HL-60 (cell line): ENCODE measurements around the gene ARMC5.
"Not testable (repeated sequence)": the region's sequence is repeated elsewhere in the genome, so short reads cannot be mapped to it uniquely, and the experiment has no call there.

ENCODE experiments used
- DNase-seq, 2 experiments: peaks; one replicate each; pipeline ENCODE4 v3.0.0-alpha.2; 2010 to 2020; ENCODE audit warnings: low read depth in 1 of 2, low spot score in 1 of 2
- H3K27ac ChIP-seq: fragments of 250-450 bp; sonication (Bioruptor Pico); replicated peaks from 2 replicates; pipeline ENCODE4 v1.5.1; 2020; ENCODE audit warnings: mild to moderate bottlenecking, moderate library complexity
- H3K27me3 ChIP-seq: fragments of 250-450 bp; sonication (Bioruptor Pico); 2 replicates; pipeline ENCODE4 v1.5.1; 2021; ENCODE audit warnings: mild to moderate bottlenecking, moderate library complexity; ENCODE audit not compliant: insufficient read depth, poor library complexity, severe bottlenecking
- H3K4me3 ChIP-seq: replicated peaks from 2 replicates; pipeline ENCODE4 v1.5.1; 2011; ENCODE audit warnings: mild to moderate bottlenecking, control low read depth, low read length; ENCODE audit not compliant: insufficient read depth
- CTCF ChIP-seq: IDR thresholded peaks from one replicate; pipeline ENCODE4 v1.5.1; 2011; ENCODE audit warnings: low read length, control low read depth, inconsistent platforms; ENCODE audit not compliant: insufficient read depth
- GABPA ChIP-seq: IDR thresholded peaks from 2 replicates; pipeline ENCODE4 v1.6.1; 2012; ENCODE audit warnings: low read depth
- POLR2AphosphoS5 ChIP-seq: IDR thresholded peaks from 2 replicates; pipeline ENCODE4 v1.6.1; 2012; ENCODE audit warnings: low read depth
- SPI1 ChIP-seq: IDR thresholded peaks from 2 replicates; pipeline ENCODE4 v1.6.1; 2012; ENCODE audit warnings: low read depth, mild to moderate bottlenecking, borderline replicate concordance
- TF ChIP-seq, protein P1 (sequence below): IDR thresholded peaks from 2 replicates; pipeline ENCODE4 v1.6.1; 2012; ENCODE audit warnings: low read depth; ENCODE audit not compliant: insufficient replicate concordance

Gene ARMC5

GRCh38 chr16:31435341-31436220, 23.7 kb upstream of the ARMC5 start:
- TF ChIP-seq GABPA, result no peak
- TF ChIP-seq CTCF, result no peak
- TF ChIP-seq, protein P1, sequence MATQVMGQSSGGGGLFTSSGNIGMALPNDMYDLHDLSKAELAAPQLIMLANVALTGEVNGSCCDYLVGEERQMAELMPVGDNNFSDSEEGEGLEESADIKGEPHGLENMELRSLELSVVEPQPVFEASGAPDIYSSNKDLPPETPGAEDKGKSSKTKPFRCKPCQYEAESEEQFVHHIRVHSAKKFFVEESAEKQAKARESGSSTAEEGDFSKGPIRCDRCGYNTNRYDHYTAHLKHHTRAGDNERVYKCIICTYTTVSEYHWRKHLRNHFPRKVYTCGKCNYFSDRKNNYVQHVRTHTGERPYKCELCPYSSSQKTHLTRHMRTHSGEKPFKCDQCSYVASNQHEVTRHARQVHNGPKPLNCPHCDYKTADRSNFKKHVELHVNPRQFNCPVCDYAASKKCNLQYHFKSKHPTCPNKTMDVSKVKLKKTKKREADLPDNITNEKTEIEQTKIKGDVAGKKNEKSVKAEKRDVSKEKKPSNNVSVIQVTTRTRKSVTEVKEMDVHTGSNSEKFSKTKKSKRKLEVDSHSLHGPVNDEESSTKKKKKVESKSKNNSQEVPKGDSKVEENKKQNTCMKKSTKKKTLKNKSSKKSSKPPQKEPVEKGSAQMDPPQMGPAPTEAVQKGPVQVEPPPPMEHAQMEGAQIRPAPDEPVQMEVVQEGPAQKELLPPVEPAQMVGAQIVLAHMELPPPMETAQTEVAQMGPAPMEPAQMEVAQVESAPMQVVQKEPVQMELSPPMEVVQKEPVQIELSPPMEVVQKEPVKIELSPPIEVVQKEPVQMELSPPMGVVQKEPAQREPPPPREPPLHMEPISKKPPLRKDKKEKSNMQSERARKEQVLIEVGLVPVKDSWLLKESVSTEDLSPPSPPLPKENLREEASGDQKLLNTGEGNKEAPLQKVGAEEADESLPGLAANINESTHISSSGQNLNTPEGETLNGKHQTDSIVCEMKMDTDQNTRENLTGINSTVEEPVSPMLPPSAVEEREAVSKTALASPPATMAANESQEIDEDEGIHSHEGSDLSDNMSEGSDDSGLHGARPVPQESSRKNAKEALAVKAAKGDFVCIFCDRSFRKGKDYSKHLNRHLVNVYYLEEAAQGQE, result no peak
- no peak for TF ChIP-seq SPI1
- TF ChIP-seq POLR2AphosphoS5, result no peak
- no peak overlapping the region for H3K4me3 ChIP-seq
- DNase-seq, result no peak
- H3K27ac ChIP-seq, result no peak overlapping the region
- H3K27me3 ChIP-seq, result no peaks in the 10 kb centered on the region

DNA sequence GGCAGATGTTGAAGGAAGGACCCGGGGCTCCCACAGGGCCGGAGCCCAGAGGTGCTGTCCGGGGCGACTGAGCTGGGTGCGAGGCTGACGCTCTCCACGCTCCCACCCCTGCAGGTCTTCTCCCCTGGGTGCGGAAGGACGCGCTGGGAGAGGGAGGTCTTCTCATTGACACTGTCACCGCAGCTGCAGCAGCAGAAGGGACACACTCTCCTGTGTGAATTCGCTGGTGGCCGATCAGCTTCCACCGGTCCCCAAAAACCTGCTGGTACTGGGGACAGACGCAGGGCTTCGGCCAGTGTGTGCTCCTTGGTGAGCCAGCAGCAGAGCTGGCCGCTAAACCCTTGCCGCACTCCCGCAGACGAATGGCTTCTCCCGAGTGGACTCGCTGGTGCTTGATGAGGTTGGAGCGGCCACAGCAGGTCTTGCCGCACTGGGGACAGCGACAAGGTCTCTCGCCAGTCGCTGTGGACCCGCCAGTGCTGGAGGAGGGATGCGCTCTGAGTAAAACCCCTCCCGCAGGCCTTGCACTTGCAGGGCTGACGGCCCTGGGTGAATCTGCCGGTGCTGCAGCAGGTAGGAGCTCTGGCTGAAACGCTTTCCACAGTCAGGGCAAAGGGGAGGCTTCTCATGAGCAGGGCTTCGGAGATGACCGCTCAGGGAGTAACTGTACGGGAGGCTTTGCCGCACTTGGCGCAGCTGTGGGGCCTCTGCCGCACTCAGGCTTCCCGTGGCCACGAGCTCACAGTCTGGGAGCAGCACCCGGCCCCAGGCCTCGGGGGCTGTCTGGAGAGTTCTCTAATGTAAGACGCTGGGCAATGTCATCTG, 22.9 kb upstream of the ARMC5 start:
- no peak overlapping the region for H3K4me3 ChIP-seq
- no peak for TF ChIP-seq POLR2AphosphoS5
- no peaks in the 10 kb centered on the region for H3K27me3 ChIP-seq
- no peak for DNase-seq
- no peak overlapping the region for H3K27ac ChIP-seq

- DNase-seq, result no peak
- Histone ChIP-seq H3K27me3 (no peaks in the 10 kb centered on the region), H3K27ac (no peak overlapping the region), H3K4me3 (no peak overlapping the region)
- TF ChIP-seq POLR2AphosphoS5, result no peak
- TF ChIP-seq SPI1, result no peak
- TF ChIP-seq, protein P1, result no peak
- no peak for TF ChIP-seq CTCF
- no peak for TF ChIP-seq GABPA
Observed at GRCh38 chr16:31438414-31438813, 20.9 kb upstream of the ARMC5 start.

GRCh38 chr16:31439023-31439422, 20.3 kb upstream of the ARMC5 start:
- not testable (repeated sequence) for H3K27me3 ChIP-seq, H3K27ac ChIP-seq, DNase-seq, H3K4me3 ChIP-seq
